Mesenchymal stem cell (in vitro differentiated cells and primary cell): ENCODE data around the gene BHMT. TPM values are rescaled to one million over a fixed set of nuclear protein-coding genes. Genes with fewer than 3 reads are reported as not detected.

Source experiments
- small RNA-seq: library from polyadenylated mRNA; stranded (forward); fragments of <200 nt; extraction: miRNeasy Mini kit (QIAGEN cat#:217004); gene quantifications from one replicate; pipeline ENCODE3, GENCODE V24; 2013; ENCODE audit warnings: low read depth

Gene BHMT

Small RNA genes lying within 50 kb of the gene (small RNA-seq; reads per million reads assigned to genes)
- gene RNY3P1: not detected
